GM21447 (cell line): ENCODE data around the gene MSH3.
A peak's percentile ranks its signal among the peaks of the same experiment; 100 is the strongest.
"Not testable (repeated sequence)": the region's sequence is repeated elsewhere in the genome, so short reads cannot be mapped to it uniquely, and the experiment has no call there.

Source experiments
- ATAC-seq: cut with Tn5 transposase; IDR thresholded peaks from one replicate; pipeline ENCODE4 v1.9.1; 2021; ENCODE audit not compliant: unreplicated experiment

Gene MSH3

GRCh38 chr5:80789319-80790016 lies 135.0 kb downstream of the MSH3 start:
- not testable (repeated sequence) for ATAC-seq

- no peak for ATAC-seq
Observed at GRCh38 chr5:80790698-80791097, 136.2 kb downstream of the MSH3 start.

DNA sequence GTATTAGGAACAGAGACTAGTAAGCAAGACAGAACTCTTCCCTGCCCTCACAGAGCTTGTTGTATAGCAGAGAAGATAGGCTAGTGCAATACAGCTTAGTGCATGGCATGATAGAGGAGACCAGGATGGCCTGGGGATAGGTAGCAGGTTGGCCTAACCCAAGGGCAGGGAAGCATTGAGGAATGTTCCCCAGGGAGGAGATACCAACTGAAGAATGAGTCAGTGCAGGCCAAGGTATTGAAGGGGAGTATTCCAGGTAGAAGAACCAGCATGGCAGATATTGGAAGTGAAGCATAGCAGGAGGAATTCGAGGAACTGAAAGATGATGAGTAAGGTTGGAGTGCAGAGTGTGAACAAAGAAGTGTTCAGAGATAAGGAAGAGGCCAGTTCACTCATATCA lies 138.9 kb downstream of the MSH3 start:
- no peak for ATAC-seq

DNA sequence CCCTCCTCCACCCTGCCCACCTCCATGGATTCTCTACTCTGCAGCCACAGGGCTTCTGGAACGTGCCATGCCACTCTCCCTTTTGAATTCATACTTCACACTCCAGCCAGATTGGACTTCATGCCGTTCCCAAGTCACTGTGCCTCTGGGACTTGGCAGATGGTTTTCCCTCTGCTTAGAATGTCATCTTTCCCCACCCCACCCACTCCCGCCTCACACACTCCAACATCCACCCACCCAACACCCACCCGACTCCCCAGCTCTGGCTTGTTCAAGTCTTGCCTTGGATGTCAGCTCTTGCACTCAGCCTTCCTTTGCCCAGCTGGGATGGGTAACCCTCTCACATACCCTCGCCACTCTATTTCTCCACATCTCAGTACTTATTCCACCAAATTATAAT lies 142.4 kb downstream of the MSH3 start:
- no peak for ATAC-seq

- ATAC-seq, result no peak
Observed at GRCh38 chr5:80797428-80798024, 143.1 kb downstream of the MSH3 start.

DNA sequence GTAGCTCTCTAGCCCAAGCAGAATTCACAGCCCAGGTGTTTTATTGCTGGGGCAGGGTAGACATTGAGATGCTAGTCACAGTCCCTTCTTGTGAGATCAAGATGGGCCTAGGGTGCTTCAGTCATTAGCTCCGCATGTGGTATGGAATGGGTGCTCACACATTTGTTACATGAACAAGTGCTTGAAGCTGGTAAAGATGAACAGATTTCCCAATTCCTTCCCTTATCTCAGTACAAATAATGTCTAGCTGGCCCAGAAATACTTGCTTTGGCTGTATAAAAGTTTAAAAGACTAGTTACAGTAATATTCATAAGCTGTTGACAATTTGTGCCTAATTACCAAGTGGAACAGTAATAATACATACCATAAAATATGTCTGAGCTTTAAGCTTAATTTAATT lies 143.7 kb downstream of the MSH3 start:
- no peak for ATAC-seq

DNA sequence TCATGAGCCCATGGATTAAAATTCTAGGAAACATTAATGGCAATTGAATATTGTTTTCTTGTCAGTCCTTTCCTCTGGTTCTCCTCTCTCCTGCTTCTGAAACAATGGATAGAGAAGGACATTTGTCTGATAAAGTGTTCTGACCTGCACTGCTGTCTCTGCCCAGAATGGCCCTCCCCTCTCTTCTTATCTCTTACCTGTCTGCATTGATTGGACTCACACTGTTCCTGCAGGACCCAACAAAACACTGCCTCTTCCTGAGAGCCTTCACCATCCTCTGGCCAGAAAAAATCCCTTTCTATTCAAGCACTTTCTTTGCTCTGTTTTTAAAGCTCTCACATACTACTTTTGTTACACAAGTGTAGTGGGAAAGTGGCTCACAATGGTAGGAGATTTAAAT lies 144.2 kb downstream of the MSH3 start:
- ATAC-seq, result no peak

GRCh38 chr5:80799041-80799440 lies 144.6 kb downstream of the MSH3 start:
- no peak for ATAC-seq

- no peak for ATAC-seq
Observed at GRCh38 chr5:80799573-80799972, 145.1 kb downstream of the MSH3 start.

DNA sequence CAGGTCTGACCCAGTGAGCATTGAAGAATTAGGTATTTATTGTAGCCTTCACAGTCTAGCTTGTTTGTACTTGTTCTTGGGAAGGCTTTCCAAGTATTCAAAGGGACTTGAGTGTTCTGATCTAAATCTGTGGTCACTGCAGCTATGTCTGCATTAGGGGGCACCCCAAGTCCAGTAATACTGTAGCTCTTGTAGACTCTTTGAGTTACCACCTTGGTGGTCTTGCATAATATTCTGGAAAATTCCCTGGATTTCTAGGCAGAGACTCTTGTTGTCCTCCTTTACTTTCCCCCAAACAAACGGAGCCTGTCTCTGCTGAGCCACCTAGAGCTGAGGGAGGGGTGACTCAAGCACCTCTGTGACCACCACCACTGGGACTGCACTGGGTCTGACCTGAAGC lies 149.9 kb downstream of the MSH3 start:
- no peak for ATAC-seq

DNA sequence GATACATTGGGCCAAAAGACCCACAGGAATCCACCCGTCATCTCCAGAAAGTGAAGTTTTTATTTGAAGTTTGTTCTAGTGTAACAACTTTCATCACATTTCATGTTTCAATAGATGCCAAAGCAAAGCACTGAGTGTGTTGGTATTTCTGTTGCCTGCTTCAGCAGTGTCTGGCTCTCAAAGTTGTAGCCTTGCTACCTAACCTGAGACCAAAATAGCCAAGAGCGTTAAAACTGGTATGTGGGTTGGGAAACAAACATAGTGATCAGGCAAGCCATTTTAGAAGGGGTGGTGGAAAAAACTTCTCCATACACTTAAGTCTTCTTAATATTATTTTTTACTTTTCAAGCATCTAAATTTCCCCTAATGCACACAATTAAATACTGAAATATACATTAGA lies 150.6 kb downstream of the MSH3 start:
- ATAC-seq, result no peak

- ATAC-seq, result no peak
Observed at GRCh38 chr5:80806929-80807328, 152.5 kb downstream of the MSH3 start.

- ATAC-seq, result no peak
Observed at GRCh38 chr5:80809451-80809850, 155.0 kb downstream of the MSH3 start.

DNA sequence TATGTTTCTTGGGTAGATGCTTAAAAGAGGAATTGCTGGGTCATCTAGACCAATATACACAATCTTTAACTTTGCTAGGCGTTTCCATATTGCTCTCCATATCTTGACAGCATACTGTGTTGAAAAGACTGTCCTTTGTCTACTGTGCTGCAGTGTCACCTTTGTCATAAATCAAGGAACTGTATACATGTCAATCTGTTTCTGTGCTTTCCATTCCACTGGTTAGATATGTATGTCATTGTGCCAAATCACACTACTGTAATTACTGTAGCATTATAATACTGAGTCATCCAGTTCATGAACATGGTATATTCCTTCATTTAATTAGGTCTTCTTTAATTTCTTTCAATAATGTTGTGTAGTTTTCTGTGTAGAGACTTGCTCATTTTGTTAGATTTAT lies 156.0 kb downstream of the MSH3 start:
- no peak for ATAC-seq

DNA sequence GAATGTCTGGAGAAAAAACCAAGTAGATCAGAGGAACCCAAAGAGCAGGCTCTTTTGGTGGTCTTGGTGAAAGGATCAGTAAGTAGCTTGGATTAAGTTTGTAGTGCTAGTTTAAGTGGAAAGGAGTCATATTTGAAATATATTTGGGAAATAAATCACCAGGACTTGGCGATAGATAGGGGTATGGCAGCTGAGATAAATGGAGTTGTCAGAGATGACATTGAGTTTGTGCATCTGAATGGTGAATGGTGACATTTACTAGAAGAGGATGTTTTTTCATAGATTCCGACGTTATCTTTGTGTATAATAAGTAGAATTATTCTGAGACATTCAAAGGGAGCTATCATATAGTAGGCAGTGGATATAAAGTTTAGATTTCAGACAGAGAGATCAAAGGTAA lies 162.1 kb downstream of the MSH3 start:
- no peak for ATAC-seq

DNA sequence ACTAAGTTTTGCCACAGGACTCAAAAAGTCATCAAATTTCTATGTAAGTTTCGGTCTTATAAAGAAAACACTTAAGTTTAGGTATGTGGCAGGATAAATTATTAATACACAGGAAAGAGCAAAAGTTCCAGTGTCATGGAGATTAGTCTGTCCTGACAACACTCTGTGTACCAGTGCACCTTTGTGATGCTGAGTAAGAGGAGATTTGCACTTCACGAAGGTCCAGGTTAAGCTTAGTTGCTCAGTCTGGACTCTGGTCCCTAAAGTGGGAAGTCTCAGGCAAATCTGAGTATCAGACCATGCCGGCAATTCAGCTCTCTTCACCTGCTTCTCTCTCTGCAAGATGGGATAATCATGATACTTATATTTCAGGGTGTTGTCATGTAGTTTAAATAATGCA lies 166.2 kb downstream of the MSH3 start:
- no peak for ATAC-seq

DNA sequence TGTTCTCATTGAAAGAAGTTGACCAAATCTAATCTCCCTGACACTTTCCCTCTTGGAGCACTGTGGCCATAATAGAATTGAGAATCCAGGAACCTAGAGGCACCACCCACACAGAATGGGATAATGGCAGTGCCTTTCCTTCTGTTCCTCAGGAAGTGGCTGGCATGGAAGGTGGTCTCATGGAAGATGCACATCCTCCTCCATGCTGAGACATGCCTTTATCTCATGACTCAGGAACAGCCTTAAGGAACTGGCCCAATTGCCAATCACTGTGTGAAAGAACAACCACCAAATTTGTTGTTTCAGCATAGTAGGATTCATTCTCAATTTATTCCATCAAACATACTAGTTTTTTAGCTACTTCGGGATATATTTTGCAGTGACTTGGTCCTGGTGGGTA lies 168.2 kb downstream of the MSH3 start:
- ATAC-seq, result no peak

DNA sequence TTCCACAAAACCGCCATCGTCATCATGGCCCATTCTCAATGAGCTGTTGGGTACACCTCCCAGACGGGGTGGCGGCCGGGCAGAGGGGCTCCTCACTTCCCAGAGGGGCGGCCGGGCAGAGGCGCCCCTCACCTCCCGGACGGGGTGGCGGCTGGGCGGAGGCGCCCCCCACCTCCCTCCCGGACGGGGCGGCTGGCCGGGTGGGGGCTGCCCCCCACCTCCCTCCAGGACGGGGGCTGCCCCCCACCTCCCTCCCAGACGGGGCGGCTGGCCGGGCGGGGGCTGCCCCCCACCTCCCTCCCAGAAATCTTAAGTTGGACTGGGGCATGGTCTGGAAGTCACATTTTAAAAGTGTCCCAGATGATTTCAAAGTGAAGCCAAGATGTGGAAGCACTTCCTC lies 169.7 kb downstream of the MSH3 start:
- not testable (repeated sequence) for ATAC-seq

GRCh38 chr5:80825786-80826460 lies 171.5 kb downstream of the MSH3 start:
- ATAC-seq, result no peak

- no peak for ATAC-seq
Observed at GRCh38 chr5:80834710-80835109, 180.3 kb downstream of the MSH3 start.

GRCh38 chr5:80835128-80835527 lies 180.7 kb downstream of the MSH3 start:
- no peak for ATAC-seq

DNA sequence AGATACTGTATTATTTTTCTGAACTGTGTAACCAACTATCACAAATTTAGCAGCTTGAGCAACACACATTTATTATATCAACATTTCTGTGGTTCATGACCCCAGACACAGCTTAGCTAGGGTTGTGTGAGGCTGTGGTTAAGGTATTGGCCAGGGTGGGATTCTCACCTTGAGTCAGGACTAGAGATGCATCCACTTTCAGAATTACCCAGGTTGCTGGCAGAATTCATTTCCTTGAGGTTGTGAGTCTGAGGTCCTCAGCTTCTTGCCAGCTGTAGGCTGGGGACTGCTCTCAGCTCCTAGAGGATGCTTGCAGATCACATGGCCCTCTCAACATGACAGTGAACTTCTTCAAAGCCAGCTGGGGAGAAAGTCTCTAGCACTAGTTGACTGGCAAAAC lies 183.2 kb downstream of the MSH3 start:
- ATAC-seq, result peak; percentile 88
